HL-60/S4 treated with retinoic acid at 250 ng/mL for 4 days and 3 days (cell line): ENCODE results near the gene BACH2.

ENCODE experiments used
- in situ Hi-C: fragments of 300-500 bp; cut with MboI; formaldehyde crosslinking; loops from 2 replicates; pipeline ENCODE4 v1.7.0; 2022; ENCODE audit warnings: low sequenced_read_pairs

The BACH2 gene

GRCh38 chr6:90105506-90106170 is 191.0 kb downstream of the BACH2 start:
- in situ Hi-C loops, result no loop called here

DNA sequence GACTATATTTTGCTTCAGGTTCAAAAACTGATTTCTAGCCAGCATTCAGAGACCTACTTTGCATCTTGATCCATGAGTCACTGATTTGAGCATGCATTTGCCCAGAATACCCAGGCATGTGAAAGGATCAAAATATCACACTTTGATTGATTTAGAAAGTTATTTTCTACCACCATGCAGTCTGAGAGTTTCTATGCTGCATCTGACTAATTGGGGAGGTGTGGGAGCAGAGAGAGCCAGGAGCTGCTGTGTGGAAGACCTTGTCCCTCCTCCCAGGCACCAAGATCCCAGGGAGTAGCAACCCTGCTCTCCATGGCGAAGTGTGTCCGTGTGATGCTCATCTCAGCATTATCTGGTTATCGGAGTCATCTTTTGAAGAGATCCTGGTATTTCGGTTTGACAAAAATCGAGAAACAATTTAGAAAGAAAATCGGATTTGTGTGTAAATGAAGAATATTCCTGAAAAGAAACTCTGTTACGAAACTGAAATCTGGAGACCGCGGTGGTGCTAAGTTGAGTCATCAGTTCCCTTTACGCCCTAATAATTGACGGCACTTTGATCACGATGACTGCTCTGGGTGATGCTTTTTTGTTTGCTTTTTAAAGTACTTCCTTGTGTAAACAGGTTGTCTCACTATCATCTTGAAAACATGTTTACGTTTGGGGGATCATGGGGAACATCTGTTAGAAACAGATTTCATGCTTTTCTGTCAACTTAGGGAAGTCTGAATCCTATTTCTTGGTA is 193.4 kb downstream of the BACH2 start:
- in situ Hi-C loops, result no loop called here

- in situ Hi-C loops, result no loop called here
Observed at GRCh38 chr6:90101403-90101802, 195.2 kb downstream of the BACH2 start.

DNA sequence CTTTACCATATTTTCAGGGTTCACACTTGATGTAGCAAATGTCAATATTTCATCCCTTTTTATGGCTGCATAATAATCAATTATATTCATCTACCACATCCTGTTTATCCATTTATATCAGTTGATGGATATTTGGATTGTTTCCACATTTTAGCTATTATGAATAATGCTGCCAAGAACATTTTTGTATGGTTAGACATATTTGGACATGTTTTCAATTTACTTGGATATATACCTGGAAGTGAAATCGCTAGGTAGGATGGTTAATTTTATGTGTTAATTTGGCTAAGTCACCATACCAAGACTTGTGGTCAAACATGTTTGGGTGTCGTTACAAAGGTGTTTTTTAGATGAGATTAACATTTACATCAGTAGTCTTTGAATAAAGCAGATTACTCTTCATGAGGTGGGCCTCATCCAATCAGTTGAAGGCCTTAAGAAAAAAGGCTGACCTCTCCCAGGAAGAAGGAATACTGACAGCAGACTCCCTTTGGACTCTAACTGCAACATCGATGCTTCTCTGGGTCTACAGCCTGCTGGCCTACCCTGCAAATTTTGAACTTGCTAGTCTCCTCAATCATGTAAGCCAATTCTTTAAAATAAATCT is 196.5 kb downstream of the BACH2 start:
- in situ Hi-C loops, result no loop called here

DNA sequence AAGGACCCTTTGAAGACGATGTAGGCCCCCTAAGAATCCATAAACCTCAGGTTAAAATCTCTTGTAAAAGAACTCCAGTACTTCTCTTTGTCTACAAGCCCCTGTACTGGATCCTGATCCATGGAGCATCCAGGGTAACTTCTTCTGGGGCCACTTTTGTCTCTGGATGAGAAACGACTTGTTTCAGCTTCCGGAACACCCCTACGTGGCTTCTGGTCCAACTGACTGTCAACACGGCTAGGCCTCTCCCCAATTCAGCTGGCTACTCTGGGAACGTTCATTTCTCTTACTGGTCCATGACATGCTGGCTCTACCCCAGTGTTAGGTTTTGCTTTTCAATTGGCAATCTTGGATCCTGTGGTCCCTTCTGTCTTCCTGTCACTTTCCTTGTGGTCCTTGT is 198.0 kb downstream of the BACH2 start:
- in situ Hi-C loops, result no loop called here

GRCh38 chr6:90098001-90098531 is 198.6 kb downstream of the BACH2 start:
- in situ Hi-C loops, result no loop called here

GRCh38 chr6:90097356-90097755 is 199.3 kb downstream of the BACH2 start:
- in situ Hi-C loops, result no loop called here

- in situ Hi-C loops, result no loop called here
Observed at GRCh38 chr6:90096818-90097217, 199.8 kb downstream of the BACH2 start.

- in situ Hi-C loops, result no loop called here
Observed at GRCh38 chr6:90095788-90096187, 200.9 kb downstream of the BACH2 start.

- in situ Hi-C loops, result no loop called here
Observed at GRCh38 chr6:90095145-90095544, 201.5 kb downstream of the BACH2 start.

GRCh38 chr6:90093558-90094073 is 203.0 kb downstream of the BACH2 start:
- in situ Hi-C loops, result no loop called here

DNA sequence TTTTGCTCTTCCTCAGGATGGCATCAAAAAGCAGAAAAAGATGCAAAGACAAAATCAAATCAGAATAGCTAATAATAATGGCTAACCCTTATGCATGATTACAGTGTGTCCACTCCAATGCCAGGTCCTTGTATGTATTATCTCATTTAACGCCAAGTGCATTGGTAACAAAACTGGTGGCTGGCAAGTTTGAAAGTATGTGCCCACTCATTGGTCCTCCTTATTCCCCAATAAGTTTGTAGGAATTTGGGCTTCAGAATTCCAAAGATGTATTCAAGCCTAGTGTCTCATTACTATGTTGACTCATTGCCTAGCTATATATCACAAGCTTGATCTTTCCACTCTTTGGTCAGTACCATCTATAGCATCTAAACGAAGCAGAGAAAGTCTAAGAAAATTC is 205.8 kb downstream of the BACH2 start:
- in situ Hi-C loops, result no loop called here

GRCh38 chr6:90088009-90088408 is 208.6 kb downstream of the BACH2 start:
- in situ Hi-C loops, result no loop called here

DNA sequence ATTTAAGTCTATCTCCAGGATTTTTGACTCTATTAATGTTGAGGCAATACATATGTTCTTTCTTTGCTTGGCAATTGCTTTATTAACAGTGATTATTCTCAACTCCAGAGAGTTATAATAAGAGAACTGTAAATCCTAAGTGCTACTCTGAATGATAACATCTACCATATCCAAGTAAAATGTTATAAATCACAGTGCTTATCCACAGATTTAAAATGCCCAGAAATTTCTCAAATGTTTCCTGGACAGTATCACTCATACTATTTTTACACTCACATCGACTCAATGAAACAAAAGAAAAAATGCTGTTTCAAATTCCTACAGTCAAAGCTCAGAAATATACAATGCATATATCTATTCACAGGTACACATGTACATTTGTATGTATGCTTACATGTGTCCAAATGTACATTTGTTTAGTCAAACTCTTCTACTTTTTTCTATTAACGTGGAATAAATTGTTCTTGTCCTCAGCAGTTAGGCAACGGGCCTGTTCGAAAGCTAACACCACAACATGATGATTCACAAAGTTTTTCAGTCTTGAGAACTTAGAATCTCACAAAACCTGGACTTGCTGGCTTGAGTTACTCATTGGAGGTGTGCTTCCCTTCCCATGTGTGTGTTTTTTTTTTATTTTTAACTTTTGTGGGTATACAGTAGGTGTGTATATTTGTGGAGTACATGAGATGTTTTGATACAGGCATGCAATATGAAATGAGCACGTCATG is 209.4 kb downstream of the BACH2 start:
- in situ Hi-C loops, result no loop called here

DNA sequence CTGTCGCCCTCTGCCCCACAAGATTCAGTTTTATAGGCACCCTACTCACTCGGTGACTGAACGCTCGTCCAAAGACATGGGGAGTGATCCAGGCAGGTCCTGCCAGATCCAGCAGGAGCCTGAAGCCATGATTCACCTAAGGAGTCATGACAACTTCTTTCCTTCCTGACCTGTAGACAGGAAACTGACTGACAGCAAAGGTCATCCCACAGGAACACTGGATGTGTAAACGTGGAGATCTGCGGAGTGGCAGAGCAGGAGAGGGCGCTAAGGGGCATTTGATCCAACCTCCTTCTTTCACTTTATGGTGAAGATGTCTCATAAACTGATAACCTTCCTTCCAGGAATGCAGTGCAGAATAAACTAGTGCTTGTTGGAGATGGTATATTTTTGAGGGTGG is 210.1 kb downstream of the BACH2 start:
- in situ Hi-C loops, result no loop called here

GRCh38 chr6:90083891-90084290 is 212.8 kb downstream of the BACH2 start:
- in situ Hi-C loops, result no loop called here

- in situ Hi-C loops, result no loop called here
Observed at GRCh38 chr6:90082847-90083246, 213.8 kb downstream of the BACH2 start.

- in situ Hi-C loops, result no loop called here
Observed at GRCh38 chr6:90080876-90081481, 215.7 kb downstream of the BACH2 start.

- in situ Hi-C loops, result no loop called here
Observed at GRCh38 chr6:90079560-90080490, 216.8 kb downstream of the BACH2 start.
